ENCODE data around the gene NR3C2.

NR3C2 gene

DNA sequence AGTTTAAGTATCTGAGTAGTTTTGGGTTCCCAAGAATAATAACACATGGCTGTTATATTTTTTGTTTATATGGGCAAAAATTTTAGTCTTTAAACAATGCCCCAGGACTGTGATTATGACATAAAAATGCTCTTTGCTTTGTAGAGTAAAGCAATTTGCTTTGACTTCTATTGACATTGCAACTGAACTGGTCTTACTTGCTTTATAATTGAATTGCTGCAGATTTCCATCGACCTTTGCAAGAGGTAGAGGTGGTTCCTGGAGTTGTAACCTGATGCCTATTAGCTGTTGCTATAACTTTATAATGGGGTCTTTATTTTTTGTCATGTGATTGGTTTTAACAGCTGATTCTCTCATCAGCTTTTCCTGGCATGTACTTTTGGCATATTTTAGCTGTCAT is 407.4 kb downstream of the NR3C2 start:
- no peak for DNase-seq

GRCh38 chr4:148030193-148030873 is 411.9 kb downstream of the NR3C2 start:
- DNase-seq: no peak

DNA sequence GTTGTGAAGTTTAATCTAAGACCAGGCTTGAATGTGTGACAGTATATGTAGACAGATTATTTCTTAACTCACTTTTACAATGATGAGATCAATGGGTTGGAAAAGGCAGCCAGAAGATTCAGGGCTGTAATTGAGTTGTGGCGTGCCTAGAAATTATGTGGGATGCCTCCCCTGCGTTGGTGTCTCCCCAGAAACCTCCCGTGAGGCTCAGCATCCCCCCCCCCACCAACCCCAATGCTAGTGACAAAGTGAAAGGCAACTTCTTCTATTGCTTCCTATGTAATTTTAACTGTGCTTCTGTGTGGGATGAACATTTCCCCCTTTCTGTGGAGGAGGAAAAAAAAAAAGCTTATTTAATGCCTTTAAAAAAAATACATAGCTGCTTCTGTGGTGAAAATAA is 412.4 kb downstream of the NR3C2 start:
- DNase-seq: no peak

Data from cortex of kidney (tissue), 1 donor.